Hepatocyte (in vitro differentiated cells): Measurements from ENCODE around the gene KIAA0586.

Experiments
- EZH2phosphoT487 ChIP-seq: fragments of 200-600 bp; sonication (generic); IDR thresholded peaks from one replicate; pipeline ENCODE4 v1.6.1; 2018; ENCODE audit warnings: antibody characterized with exemption, mild to moderate bottlenecking, low read depth, moderate library complexity; ENCODE audit not compliant: unreplicated experiment, severe bottlenecking
- TF ChIP-seq, protein P1 (sequence below): fragments of 200-600 bp; sonication (generic); IDR thresholded peaks from 2 replicates; pipeline ENCODE4 v1.5.1; 2016; ENCODE audit warnings: antibody characterized with exemption, mild to moderate bottlenecking; ENCODE audit not compliant: poor library complexity

DNA sequence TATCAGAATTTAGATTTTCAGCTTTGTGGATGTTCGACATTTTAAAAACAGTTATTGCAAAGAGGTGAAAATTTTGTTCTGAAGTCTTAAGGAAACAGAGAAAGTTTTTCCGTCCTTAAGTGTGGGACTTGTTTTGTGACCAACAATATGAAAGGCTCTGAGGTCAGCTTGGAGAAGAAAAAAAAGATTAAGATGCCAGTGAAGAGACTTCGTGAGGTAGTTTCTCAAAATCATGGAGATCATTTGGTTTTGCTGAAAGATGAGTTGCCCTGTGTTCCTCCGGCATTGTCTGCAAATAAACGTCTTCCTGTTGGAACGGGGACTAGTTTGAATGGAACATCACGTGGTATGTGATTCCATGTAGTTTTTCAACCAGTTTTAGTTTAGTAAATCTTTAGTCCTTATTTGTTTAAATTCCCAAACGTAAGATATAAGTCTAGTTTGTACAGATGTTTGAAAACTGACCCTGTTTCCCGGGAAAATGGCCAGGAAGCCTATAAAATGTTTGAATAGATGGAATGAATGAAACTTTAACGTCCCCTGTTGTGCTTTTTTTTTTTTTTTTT, 682 bp downstream of the KIAA0586 start:
- TF ChIP-seq EZH2phosphoT487: no peak
- TF ChIP-seq, protein P1, sequence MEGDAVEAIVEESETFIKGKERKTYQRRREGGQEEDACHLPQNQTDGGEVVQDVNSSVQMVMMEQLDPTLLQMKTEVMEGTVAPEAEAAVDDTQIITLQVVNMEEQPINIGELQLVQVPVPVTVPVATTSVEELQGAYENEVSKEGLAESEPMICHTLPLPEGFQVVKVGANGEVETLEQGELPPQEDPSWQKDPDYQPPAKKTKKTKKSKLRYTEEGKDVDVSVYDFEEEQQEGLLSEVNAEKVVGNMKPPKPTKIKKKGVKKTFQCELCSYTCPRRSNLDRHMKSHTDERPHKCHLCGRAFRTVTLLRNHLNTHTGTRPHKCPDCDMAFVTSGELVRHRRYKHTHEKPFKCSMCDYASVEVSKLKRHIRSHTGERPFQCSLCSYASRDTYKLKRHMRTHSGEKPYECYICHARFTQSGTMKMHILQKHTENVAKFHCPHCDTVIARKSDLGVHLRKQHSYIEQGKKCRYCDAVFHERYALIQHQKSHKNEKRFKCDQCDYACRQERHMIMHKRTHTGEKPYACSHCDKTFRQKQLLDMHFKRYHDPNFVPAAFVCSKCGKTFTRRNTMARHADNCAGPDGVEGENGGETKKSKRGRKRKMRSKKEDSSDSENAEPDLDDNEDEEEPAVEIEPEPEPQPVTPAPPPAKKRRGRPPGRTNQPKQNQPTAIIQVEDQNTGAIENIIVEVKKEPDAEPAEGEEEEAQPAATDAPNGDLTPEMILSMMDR: no peak
